Calu3 (cell line): ENCODE data around the gene MEI4. TPM values are rescaled to one million over a fixed set of nuclear protein-coding genes. Genes with fewer than 3 reads are reported as not detected.

Experiments used
- BruUV-seq: library from RNA; stranded (reverse); fragments of 400-500 nt; replicated peaks from 2 replicates; lab custom pipeline; 2021; lab: Mats Ljungman, UMichigan
- CTCF ChIA-PET: fragments of 300-600 bp; sonication (Branson Sonifier 250); formaldehyde crosslinking; loops from one replicate; lab custom pipeline; 2022; ENCODE audit warnings: antibody characterized with exemption; lab: Charles Lee
- DNase-seq: peaks from one replicate; pipeline ENCODE4 v3.0.0; 2022
- H3K27ac Mint-ChIP-seq: one replicate; pipeline ENCODE4 v1.8.0; 2022; ENCODE audit warnings: mixed read lengths; ENCODE audit not compliant: unreplicated experiment
- H3K27me3 Mint-ChIP-seq: one replicate; pipeline ENCODE4 v1.8.0; 2022; ENCODE audit warnings: mixed read lengths; ENCODE audit not compliant: unreplicated experiment
- H3K36me3 Mint-ChIP-seq: one replicate; pipeline ENCODE4 v1.8.0; 2022; ENCODE audit warnings: mild to moderate bottlenecking, moderate library complexity, mixed read lengths; ENCODE audit not compliant: insufficient read depth, unreplicated experiment
- H3K4me1 Mint-ChIP-seq: one replicate; pipeline ENCODE4 v1.8.0; 2022; ENCODE audit warnings: mild to moderate bottlenecking, low read depth, mixed read lengths; ENCODE audit not compliant: unreplicated experiment
- H3K4me3 Mint-ChIP-seq: one replicate; pipeline ENCODE4 v1.8.0; 2022; ENCODE audit warnings: mild to moderate bottlenecking, low read depth, moderate library complexity, mixed read lengths; ENCODE audit not compliant: unreplicated experiment
- H3K9me3 Mint-ChIP-seq: one replicate; pipeline ENCODE4 v1.8.0; 2022; ENCODE audit warnings: low read depth, mixed read lengths; ENCODE audit not compliant: unreplicated experiment
- CTCF ChIP-seq: fragments of 200-600 bp; IDR thresholded peaks from one replicate; pipeline ENCODE4 v1.8.0; 2022; ENCODE audit warnings: antibody characterized with exemption; ENCODE audit not compliant: unreplicated experiment
- intact Hi-C: fragments of 100-400 bp; cut with micrococcal nuclease; formaldehyde crosslinking; loops from one replicate; pipeline ENCODE4 v1.10.0; 2022; ENCODE audit not compliant: unreplicated experiment
- total RNA-seq: library from RNA; stranded (reverse); gene quantifications from 2 replicates; pipeline ENCODE4 v1.2.3, GENCODE V29; 2022

The MEI4 gene
- total RNA-seq, 1 experiment from 2014 or later: 0.09 TPM

DNA sequence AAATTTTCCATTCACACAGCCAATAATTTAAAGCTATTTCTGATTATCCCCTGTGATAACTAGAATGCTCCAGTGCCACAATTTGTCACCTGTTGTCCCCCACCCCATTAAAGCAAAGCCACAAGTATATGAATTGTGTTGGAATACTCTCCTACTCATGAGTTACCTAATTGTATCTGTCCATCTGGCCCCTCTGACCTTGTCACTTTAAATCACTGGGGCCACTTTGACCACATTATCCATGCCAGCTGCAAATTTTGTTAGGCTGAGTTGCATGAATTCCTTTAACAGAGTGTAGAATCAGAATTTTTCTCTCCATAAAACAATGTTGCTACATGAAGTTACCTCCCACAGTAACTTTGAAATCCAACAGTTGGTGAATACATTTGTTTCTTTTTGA lies 204.6 kb downstream of the MEI4 start:
- no peak for DNase-seq
- Mint-ChIP-seq H3K36me3 (no peaks in the 10 kb centered on the region), H3K4me1 (no peaks in the 10 kb centered on the region), H3K27ac (no peak overlapping the region), H3K4me3 (no peak overlapping the region), H3K27me3 (no peaks in the 10 kb centered on the region), H3K9me3 (peaks cover 3% of the 10 kb centered on the region)
- CTCF ChIA-PET: no interaction called here
- no TSS peak for BruUV-seq
- intact Hi-C loops: no loop called here
- TF ChIP-seq CTCF: no peak

GRCh38 chr6:77876300-77876699 lies 223.5 kb downstream of the MEI4 start:
- Mint-ChIP-seq H3K36me3 (no peaks in the 10 kb centered on the region), H3K4me3 (no peak overlapping the region), H3K27ac (no peak overlapping the region), H3K4me1 (no peaks in the 10 kb centered on the region), H3K27me3 (no peaks in the 10 kb centered on the region), H3K9me3 (peaks cover 4% of the 10 kb centered on the region)
- no peak for TF ChIP-seq CTCF
- CTCF ChIA-PET: interaction anchor here (0.6 kb wide), 1 partner anchor 436 kb away, joined by 4 read pairs; no protein-coding TSS in a partner anchor
- no TSS peak for BruUV-seq
- intact Hi-C loops: no loop called here
- DNase-seq: no peak

GRCh38 chr6:77879527-77879926 lies 226.7 kb downstream of the MEI4 start:
- no peak for TF ChIP-seq CTCF
- intact Hi-C loops: no loop called here
- CTCF ChIA-PET: no interaction called here
- Mint-ChIP-seq H3K27ac (no peak overlapping the region), H3K36me3 (no peaks in the 10 kb centered on the region), H3K4me1 (no peaks in the 10 kb centered on the region), H3K9me3 (peaks cover 6% of the 10 kb centered on the region), H3K4me3 (no peak overlapping the region), H3K27me3 (no peaks in the 10 kb centered on the region)
- BruUV-seq: no TSS peak
- DNase-seq: no peak

DNA sequence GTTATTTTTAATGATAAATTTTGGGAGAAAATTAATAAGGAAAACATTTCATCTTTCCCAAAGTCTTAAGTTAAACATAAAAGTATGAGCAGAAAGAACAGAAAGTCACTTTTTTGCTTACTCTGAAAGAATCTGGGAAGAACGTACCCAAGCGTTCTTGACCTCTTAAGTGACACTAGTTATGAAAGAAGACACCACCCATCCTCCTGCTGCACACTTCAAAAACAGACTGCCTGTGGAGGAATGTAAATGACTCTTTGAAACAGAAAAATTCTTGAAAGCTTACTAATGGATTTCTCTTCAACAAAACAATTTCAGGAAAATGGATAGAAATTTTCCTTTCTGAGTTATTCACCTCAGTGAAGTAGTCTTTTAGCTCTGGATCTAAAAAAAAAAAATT lies 227.7 kb downstream of the MEI4 start:
- no peak for TF ChIP-seq CTCF
- Mint-ChIP-seq H3K9me3 (peaks cover 2% of the 10 kb centered on the region), H3K27ac (no peak overlapping the region), H3K4me3 (no peak overlapping the region), H3K27me3 (no peaks in the 10 kb centered on the region), H3K4me1 (no peaks in the 10 kb centered on the region), H3K36me3 (no peaks in the 10 kb centered on the region)
- intact Hi-C loops: no loop called here
- no peak for DNase-seq
- BruUV-seq: no TSS peak
- CTCF ChIA-PET: no interaction called here
